ENCODE results near the gene SLC27A1.

- TF ChIP-seq CTCF (IDR thresholded peaks at IDR 0.05) (peak in 2 of 3 experiments; percentile 29 to 32), POLR2A (IDR thresholded peaks at IDR 0.05) (no peak)
Measured at GRCh38 chr19:17424743-17425365, 45.5 kb upstream of the SLC27A1 start.
